GM10847 (cell line): ENCODE results near the gene IL21.

Experiments
- POLR2A ChIP-seq: IDR thresholded peaks from 2 replicates; pipeline ENCODE4 v1.6.1; 2011; ENCODE audit not compliant: insufficient read length; ENCODE audit errors: extremely low read depth

The IL21 gene

DNA sequence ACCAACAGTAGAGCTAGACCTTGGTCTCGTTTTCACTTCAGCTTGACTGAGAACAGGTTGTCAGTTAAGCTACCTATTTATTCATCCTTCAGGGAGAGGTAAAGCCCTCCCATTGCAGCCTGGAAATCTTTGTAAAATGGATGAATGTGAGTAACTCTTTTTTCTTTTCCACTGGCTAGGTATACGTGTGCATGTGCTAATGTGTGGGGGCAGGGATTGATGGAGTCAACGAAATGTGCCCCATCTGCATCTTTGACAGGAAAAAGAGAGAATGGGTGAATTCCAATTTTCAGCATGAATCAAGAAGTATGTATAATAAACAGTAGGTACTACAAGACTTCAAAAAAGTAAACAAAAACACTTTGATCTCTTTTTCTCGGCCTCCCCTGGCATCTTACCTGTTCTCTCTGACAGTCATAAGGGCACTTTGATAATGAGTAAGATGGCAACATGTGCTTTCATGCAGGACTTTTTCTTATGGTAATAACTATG lies at the start of gene IL21:
Gene IL21, minus strand, starts transcription at position 51 of the 492 bp plus-strand sequence. CDS start 55 bp downstream, outside the sequence.
- TF ChIP-seq POLR2A: no peak

- no peak for TF ChIP-seq POLR2A
These were observed 49.3 kb upstream of the IL21 start for GRCh38 chr4:122669911-122670738.

- TF ChIP-seq POLR2A: no peak
These were observed 47.4 kb upstream of the IL21 start for GRCh38 chr4:122668241-122668640.

DNA sequence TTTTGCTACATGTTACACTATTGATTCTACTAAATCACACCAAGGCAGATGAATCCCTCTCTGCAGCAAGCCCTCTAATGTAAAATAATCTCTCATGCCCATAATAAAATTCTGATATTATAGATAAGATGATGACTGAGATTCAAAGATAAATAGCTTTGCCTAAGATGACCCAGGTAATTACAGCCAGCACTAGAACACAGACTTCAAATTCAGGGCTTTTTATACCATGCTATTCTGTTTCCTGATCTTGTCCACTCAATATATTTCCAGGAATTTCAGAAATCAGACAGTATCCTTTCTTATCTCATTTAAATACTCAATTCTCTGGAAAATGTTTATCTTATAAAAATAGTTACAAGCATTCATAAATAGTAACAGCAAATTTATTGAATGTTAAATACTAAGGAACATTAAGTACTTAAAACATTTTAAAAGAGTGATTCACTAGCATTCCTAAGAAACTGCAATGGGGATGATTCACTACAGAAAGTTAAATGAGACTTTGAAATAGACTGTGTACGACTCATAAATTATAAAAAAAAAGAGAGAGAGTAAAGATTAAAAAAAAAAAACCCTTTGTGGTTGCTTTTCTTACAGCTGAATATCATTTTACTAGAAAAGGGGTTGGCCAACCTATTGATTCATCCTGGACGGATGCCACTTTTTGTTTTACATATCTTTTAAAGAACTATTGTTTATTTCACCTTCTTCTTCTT lies 45.8 kb upstream of the IL21 start:
- TF ChIP-seq POLR2A: no peak

DNA sequence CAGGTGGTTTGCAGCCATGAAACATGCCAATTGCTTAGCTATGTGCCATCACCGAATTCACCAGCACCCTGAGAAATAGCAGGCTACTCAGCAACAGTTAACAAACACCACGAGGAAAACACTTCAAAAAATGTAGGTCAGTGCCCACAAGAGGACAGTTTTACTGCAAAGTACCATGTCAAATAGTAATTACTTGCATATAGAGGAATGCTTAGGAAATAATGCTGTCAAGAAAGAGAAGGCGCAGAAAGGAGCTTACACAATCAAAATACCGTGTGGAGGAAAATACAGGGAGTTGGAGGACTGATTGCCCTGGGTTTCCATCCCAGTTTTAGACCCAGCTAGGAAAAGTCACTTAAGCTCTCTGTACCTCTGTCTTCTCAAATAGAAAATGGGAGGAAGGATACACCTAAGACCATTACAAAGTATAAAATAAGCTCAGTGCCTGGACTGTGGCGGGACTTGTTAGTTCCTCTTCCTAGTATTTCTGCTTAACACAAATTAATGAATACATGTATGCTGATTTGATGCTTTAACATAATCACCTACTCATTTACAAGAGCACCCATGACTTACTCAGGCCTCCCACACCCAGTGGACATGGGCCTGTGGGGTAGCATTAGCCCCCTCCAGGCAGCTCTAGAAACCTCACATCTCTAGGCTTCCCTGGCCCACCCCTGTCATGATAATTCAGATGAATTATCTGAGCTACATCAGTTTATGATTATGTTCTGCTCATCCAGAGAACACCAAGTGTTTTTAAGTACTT lies 44.5 kb upstream of the IL21 start:
- TF ChIP-seq POLR2A: no peak

DNA sequence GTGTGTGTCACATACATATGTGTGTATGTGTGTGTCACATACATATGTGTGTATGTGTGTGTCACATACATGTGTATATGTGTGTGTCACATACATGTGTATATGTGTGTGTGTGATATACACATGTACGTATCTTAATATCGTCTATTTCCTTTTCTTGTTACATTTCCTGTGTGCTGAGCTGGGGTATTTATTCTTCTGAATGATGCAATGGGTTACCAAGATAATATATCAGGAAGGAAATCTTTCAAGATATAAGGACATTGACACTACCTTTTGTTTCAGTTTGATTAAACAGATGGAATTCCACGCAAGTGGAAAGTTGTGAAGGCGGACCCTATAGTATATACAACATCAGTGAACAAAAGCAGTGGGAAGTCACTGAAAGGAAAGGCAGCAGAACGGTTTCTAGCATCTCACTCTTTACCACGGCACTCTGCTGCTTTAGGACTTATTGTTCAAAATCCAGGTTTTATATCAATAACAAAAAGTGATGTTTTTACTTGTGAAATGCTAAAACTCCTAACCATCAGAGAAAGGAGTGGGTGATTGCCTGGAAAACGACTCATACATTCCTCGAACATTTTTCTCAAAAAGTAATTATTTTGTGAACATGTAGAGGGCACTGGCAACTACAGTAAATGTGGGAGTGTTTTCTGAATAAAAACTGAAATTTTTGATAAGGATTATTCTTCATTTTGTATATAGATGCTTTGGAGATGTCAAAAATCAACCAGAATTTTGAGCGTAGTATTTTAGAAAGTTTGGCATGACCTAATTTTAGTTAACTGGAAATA lies 43.1 kb upstream of the IL21 start:
- no peak for TF ChIP-seq POLR2A

DNA sequence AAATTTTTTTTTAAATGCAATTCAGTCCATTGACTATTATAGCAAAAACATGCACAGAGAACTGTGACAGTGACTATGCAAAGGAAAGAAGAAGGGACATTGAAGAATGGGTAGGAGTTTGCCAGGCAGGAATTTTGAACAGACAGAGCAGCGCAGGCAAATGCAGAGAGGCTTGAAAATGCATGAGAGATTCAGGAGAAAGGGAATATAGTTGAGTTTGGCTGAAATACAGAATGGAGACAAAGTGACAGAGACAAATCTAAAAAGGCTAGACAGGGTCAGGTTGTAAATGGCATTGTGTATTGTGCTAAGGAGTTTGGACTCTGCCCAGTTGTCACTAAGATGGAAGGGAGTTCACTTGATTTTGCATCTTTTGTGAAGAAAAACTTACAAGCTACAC lies 42.4 kb upstream of the IL21 start:
- TF ChIP-seq POLR2A: no peak

DNA sequence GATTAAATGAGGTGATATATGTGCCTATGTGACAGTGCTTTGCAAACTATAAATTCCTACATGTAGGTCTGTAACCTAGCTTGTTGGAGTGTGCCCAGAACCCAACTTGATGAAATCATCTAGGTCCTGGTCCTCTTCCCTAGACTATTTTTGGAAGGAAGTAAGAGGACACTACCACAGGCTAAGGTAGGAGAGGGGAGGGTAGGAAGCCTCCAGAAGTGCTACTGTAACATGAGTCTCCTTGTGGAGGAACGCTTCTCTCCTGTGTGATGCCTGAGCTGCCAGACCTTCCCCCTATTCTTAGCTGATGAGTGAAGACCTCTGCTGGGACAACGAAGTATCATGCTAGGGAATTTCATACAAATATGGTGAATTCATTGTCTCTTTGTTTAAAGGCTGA lies 41.8 kb upstream of the IL21 start:
- TF ChIP-seq POLR2A: no peak

DNA sequence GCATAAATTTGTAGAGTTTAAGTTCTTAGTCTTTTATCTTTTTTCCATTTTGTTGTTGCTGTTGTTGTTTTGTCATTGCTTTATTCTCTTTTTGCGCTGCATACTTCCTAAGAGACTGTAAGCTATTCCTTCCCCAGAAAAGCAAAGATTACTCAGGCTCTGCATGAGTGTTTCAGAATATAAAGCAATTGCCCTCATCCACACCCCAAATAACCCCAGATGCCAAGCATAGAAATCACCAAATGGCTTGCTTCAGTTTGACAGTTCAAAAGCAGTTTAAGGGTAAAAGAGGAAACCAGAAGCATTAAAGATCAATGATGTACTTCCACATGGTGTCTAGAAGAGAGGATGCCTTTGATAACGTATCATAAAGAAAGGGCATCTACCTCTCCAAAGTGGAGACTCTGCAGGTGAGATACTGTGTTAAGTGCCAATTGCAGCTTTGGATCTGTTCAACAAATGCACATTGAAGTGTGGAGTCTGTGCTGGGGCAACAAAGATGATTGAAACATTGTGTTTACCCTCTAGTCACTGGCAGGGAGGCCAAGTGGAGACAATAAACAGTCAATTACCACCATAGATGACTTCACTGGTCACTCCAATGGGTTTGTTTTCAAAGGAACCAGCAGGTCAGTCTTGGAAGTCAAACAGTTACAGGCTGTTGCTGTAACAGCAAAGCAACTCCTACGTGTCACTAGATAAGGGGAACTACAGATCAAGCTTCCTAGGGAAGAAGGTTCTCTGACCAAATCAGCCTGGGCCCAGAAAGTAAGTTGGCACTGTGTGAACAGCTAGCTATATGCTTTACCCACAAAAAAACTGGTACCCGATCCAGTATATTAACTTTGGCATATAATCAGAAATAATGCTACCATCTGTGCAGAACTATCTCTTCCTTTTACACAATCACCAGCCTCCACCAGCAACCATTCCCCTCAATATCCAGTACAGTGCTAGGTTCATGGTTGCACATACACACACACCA lies 40.6 kb upstream of the IL21 start:
- no peak for TF ChIP-seq POLR2A

DNA sequence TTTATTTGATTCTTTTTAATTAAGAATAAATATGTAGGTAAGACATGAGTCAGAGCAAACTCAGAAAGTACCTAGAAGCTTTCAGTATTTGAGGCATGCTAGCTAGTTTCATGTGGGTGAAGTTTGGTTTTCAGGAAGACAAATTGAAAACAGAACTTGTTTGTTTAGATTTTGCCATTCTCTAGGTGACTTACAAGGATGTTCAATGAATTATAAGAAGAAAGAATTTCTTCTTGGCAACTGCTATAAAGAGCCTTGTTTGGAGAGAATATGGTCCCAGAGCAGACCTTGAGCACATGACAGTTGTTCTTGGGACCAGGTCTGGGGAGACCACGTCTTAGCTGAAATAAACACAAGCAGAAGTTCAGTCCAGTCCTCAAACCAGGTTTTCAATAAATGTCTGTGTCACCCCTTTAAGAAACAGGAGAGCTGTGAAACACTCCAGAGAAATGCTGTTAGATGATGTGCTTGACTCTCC lies 38.0 kb upstream of the IL21 start:
- TF ChIP-seq POLR2A: no peak

DNA sequence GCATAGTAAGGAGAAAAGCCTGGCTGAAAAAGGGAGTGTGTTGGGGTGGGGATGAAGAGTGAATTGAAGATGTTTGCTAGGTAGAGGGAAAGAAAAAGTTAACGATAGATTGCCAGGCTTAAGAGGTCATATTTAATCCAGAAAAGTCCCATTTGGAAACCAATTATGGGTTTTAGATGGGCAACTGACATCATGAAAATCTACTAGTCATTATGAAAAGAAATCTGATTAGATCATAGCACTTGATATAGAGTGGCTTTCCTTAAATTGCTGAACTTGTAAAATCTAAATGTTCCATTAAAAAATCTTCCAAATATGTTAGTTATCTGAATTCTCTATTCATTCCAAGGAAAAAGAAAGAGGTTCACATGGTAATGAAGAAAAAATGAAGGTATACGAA lies 37.5 kb upstream of the IL21 start:
- no peak for TF ChIP-seq POLR2A

GRCh38 chr4:122657553-122657952 lies 36.7 kb upstream of the IL21 start:
- TF ChIP-seq POLR2A: no peak

GRCh38 chr4:122652379-122652778 lies 31.5 kb upstream of the IL21 start:
- TF ChIP-seq POLR2A: no peak

DNA sequence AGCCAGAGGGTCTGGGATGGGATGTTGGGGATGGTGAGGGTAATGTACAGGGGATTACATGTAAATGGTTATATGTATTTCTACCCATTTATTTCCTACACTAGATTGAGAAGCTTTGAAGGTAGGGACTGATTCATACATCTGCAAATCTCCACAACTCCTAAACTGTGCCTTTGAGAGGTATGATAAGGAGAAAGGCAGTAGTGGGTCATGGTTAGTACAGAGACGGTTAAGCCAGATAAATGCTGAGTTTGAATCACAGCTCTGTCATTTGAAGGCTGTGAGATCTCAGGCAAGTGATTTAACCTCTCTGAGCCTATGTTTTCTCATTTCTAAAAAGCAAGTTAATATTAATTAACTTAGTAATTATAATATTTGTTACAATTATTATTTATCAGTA lies 29.3 kb upstream of the IL21 start:
- TF ChIP-seq POLR2A: no peak

DNA sequence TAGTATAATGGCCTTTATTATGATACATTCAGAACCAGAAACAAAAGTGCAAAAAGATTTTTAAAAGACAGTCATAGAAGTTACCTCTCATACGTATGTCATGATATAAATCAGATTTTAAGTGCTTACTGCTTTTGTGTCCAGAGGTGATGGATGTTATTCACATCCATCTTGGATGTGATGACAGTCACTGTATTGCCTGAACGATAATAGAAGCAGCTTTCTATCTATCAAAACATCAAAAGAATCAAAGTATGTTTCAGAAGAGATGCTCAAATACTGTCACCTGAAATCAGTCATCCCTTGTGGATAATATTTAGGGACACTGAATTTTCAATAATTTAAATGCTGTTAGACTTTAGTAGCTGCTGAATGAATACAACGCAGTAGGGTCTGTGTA lies 26.8 kb upstream of the IL21 start:
- TF ChIP-seq POLR2A: no peak
